D721Med (cell line): ENCODE results near the gene PPP3R2.
"Not testable (repeated sequence)": the region's sequence is repeated elsewhere in the genome, so short reads cannot be mapped to it uniquely, and the experiment has no call there.

Source experiments
- DNase-seq: peaks from one replicate; pipeline ENCODE4 v3.0.0; 2011; ENCODE audit warnings: low spot score; ENCODE audit not compliant: insufficient read length
- FAIRE-seq: peaks from 2 replicates; lab custom pipeline; 2011; peaks lifted over from hg19 to GRCh38; lab: Jason Lieb, UNC
- CTCF ChIP-seq: IDR thresholded peaks from 2 replicates; pipeline ENCODE4 v1.5.1; 2012; ENCODE audit warnings: mild to moderate bottlenecking, control low read depth; ENCODE audit not compliant: insufficient read depth; ENCODE audit errors: missing control alignments

Gene PPP3R2

GRCh38 chr9:101567725-101568350 lies 26.9 kb downstream of the PPP3R2 start:
- DNase-seq (no peak), FAIRE-seq (no peak)
- no peak for TF ChIP-seq CTCF

GRCh38 chr9:101566904-101567724 lies 27.7 kb downstream of the PPP3R2 start:
- TF ChIP-seq CTCF, result peak; percentile 48
- no peak for FAIRE-seq
- DNase-seq, result no peak

GRCh38 chr9:101564252-101564651 lies 30.5 kb downstream of the PPP3R2 start:
- FAIRE-seq, result no peak
- TF ChIP-seq CTCF, result no peak
- DNase-seq, result no peak

- no peak for TF ChIP-seq CTCF
- FAIRE-seq (no peak), DNase-seq (no peak)
These were observed 31.8 kb downstream of the PPP3R2 start for GRCh38 chr9:101562966-101563365.

- FAIRE-seq, result no peak
- no peak for DNase-seq
- no peak for TF ChIP-seq CTCF
These were observed 33.0 kb downstream of the PPP3R2 start for GRCh38 chr9:101561740-101562139.

GRCh38 chr9:101549472-101550098 lies 45.2 kb downstream of the PPP3R2 start:
- DNase-seq, FAIRE-seq: not testable (repeated sequence)

GRCh38 chr9:101543098-101543735 lies 51.6 kb downstream of the PPP3R2 start:
- FAIRE-seq (no peak), DNase-seq (no peak)
- TF ChIP-seq CTCF, result no peak
